NCI-H2227 treated with DMSO at 0.1 percent for 48 hours (cell line): ENCODE measurements around the gene PDHB.

Source experiments
- DNase-seq: peaks from one replicate; lab custom pipeline; 2025; lab: John Stamatoyannopoulos, UW

PDHB gene

DNA sequence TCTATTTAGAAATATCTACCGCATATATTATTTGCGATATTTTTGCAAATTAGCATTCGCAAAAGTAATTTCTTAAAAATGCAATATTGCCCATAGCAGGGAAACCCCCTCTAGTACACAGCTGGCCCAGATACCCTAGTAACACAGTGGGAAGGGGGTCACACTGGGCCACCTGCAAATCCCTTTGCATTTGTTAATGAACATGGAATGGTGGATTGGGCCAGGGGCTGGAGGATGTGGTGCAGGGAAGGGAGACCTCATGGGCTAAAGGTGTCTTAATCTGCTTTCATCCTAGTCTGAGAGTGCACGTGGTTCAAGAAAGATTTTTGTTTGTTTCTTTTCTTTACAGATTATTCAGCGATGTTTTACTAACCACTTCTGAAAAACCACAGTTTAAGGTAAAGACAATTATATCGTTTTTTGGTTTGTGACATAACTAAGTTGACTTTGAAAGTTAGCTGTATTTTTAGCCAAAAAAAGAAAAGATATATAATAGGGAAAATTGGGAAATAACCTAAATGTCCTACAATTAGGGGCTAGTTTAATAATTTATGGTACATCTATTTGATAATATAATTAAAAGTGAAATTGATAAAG, 30.0 kb downstream of the PDHB start:
- no peak for DNase-seq

DNA sequence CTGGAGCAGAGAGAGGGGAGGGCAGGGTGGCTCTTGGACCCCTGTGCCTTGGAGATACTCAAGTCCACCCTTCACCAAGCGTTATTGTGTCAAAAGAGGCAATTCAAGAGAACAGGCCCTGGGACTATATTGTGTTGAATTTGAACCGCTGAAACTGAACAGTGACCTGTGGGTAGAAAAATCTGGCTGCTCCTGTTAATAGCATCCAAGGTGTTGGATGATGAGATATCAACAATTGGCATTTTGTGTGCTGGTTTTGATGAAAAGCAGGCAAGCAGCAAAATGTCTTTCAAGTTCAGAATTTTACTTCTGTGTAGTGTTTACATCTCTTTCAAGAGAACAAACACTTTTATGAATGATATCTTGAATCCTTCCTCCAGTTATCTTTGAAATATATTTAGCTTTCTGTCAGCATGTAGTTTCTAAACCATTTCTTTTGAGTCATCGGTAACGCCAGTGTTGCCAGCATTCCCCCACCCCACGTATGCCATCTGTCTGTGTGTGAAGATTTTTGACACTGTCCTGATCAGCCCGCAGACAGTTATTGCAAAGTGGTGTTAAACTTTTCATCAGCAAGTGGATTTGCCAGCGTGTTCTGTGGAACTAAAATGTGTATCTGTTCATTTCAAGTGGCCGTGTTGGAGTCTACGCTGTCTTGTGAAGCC, 34.8 kb downstream of the PDHB start:
- DNase-seq = no peak

DNA sequence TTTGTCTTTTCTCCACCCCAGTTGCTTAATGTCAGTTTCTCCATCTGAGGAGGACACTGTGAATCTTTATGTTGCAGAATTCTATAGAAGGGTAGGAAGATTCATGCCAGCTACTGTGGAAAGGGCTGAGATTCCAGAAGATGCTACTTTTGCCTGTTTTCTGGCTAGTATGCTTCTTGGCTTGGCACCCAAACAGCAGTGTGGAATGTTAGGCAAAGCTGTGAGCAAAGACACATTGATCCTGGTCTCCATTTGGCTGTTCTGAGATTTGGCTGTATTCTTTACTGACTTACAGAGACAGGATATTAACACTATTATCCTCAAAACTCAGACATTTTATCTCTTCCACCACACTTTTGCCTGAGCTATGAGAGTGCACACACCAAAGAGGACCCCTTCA, 39.3 kb downstream of the PDHB start:
- no peak for DNase-seq

DNA sequence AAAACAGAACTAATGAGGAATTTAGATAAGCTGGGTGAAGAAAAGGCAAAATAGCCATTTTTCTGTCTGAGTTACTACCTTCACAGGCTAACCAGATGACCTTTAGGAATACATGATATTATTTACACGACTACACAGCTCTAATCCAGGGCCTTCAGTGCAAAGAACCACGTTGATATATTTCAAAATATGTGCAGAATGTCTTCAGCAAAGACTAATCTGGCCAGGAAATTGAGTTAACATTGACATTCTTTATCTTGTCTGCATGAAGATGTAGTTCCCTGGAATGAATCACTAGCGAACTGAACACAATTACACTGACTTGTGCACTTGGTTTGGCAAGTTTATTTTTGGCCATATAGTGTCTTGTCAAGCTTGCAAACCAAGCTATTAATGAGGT, 41.5 kb downstream of the PDHB start:
- no peak for DNase-seq

DNA sequence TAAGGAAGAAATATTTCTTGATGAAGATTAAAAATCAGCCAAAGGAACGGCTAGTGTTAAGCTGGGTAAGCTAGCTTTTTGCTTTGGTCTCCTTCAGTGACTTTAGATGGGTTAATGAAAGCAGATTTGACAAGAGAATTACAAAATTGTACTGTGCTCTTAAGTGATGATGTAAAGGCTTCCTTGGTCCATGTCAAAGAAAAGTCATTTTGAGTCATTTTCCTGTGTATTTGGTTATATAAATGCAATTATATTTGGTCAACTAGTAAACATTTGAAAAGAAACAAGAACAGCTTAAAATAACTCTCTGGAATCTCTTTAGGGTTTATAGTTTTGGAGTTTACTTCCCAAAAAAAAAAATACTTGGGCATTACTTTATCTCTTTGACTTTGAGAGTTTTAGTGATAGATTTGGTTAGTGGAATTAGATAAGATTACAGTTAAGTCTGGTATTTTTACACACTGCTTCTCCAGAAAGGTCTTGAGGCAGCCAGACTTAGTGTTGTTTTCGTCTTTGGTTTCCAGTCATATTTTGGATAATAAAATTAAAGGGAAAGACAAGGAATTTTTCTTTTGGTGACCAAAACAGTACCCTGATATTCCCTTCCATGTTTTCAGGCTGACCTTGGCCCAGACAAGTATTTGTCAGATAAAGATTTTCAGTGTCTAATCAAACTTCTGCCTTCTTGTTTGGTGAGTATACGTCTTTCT, 42.3 kb downstream of the PDHB start:
- no peak for DNase-seq

DNA sequence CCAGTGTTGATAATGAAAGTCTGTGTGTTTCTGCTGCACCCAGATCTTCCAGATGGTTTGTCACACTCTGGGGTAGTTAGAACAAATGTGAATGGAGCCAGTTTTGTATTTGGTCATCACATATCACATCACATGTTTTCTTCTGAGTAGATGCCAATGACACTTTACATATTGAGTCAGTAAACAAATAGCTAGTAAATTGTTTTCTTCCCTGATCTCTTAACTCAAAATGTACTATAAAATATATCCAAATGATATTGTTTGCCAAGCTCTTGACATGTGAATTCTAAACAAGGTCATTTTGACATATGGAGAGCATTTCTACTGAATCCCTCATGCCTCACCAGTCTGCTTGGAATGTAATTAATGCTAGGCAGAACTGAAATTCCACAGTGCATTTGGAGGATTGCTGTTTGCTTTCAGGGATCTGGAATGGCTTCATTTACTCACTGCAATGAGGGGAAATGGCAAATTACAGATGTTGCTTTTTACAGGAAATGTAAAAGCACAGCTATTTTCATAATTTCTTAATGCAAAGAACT, 45.0 kb downstream of the PDHB start:
- DNase-seq = no peak

GRCh38 chr3:58387650-58388546, 45.7 kb downstream of the PDHB start:
- DNase-seq = no peak

DNA sequence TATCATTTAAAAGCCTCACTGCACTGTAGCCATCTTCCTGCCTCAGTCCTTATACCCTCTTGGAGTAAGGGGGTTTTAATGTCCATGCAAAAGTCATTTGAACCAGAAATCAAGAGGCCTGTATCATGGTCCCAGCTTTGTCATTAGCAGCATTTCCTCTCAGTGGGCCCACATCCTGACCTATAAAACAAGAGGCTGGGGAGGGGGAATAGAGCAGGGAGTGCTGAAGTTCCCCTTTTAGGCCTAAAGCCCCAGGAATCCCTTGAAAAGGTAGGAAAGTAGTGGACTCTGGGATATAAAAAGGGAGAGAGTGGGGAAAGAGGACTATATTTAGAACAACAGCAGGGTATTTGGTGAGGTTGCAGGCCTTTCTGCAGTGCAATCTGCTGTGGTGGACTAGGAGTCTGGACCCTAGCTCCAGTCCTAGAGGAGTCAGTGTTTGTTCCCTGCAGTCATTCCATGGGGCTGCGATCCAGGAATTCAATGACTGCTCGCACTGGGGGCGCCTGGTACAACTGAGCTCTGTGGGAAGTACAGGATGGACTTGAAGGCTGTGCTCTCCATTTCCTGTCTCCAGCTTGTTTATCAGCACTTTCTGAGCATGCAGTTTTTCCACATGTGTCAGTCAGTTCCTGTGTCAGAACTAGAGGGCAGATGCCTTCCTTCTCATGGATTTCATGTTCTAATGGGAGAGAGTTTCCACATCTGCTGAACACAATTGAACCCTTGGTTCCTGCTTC, 46.8 kb downstream of the PDHB start:
- DNase-seq = no peak

GRCh38 chr3:58384381-58385090, 49.1 kb downstream of the PDHB start:
- no peak for DNase-seq

DNA sequence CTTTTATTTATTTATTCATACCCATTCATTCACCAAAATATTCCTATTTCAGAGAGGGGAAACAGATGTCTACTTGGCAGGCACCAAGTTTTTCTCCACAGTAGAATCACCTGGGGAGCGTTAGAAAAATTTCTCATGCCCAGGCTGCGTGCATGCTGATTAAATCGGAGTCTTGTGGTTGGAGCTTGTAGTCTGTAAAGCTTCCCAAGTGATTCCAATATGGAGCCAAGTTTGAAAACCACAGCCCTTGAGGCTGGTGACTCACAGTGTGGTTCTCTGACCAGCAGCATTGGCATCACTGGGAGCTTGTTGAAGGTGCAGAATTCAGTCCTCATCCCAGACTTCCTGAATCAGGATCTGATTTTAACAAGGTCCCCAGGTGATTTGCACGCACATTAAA, 49.7 kb downstream of the PDHB start:
- DNase-seq = no peak

GRCh38 chr3:58383476-58383875, 50.2 kb downstream of the PDHB start:
- DNase-seq = no peak

DNA sequence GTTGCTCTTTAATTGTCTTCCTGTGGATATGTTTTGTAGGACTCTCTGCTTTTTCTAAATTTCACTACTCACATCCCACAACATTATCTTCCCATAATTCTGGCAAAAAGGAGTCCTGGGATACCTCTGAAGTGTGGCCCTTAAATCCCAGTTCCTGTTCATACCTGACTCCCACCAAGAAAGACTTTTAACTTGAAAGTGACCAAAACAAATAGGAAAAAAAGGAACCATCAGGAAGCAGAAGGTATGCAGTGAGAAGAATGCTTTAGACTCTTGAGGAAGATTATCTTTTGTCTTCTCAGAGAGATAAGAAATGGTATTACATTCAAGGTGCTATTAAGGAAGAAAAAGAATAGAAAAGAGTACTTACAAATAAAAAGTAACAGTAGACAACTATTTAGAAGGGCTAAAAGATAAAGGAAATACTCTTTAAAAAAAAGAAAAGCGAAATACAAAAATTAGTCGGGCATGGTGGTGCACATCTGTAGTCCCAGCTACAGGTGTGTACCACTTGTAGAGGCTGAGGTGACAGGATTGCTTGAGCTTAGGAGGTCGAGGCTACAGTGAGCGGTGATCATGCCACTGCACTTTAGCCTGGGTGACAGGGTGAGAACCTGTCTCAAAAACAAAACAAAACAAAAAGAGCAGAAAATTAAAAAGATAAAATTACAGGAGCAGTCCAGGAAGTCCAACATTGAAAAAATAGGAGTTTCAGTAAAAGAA, 54.1 kb downstream of the PDHB start:
- no peak for DNase-seq

DNA sequence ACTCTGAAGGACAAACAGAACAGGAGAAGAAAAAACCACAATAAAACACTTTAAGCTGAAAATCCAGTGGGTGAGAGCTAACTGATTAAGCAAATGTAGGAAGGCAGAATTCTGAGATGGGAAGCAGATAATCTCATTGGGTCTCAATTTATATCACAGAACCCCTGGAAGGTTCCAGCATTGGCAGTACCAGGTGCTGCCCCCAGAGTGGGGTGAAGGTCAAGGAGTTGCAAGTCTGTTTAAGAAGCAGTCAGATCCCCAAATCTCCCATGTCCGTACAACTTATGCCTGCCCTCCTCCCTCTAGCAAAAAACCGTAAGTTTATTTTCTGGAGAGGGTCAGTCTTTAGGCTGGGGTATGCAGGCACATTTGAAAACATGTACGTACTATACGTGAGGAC, 55.9 kb downstream of the PDHB start:
- no peak for DNase-seq
